Skeletal muscle cell (primary cell): ENCODE data around the gene SLC12A6.
"Not testable (repeated sequence)": the region's sequence is repeated elsewhere in the genome, so short reads cannot be mapped to it uniquely, and the experiment has no call there.

ENCODE experiments used
- DNase-seq: peaks from one replicate; pipeline ENCODE4 v3.0.0-alpha.2; 2010; ENCODE audit warnings: low read depth
- H3K4me3 ChIP-seq: 2 replicates; pipeline ENCODE4 v1.5.1; 2011; ENCODE audit warnings: low read depth, mild to moderate bottlenecking, control low read depth, low read length, moderate library complexity

Gene SLC12A6

DNA sequence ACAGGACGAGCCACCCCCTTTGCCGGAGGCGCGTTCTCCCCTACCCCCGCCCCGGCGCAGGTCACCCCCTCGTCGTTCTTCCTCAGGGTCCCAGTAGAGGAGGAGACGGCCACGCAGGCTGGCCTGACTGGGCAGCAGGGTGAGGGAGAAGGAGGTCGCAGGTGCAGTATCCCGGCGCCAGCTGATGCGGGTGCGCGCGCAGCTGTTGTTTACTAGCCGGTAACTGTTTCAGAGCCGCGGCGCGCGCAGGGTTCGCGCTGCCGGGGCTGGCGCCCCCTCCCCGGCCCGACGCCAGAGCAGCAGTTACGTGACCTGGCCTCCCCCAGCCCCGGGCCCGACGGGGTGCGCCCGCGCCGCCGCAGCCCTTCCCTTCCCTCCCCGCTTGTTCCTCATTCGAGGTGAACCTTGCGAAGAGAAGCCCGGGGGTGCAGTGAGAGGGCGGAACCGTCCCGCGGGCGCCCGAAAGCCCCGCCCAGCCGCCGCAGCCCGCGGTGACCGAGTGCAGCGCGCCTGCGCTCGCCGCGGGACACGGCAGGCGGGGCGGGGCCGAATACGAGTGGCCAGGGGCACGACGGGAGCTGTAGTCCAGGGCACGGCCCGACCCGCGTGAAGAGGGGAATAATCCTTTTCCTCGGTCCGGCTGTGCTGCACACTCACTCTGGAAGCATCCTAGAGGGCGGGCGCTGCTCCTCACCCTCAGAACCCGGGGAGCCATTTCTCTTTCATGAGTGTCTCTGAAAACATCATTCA lies at the start of gene SLC12A6:
TSS of gene SLC12A6 (minus strand) at position 225 of the 750 bp plus-strand sequence. CDS start 1,101 bp downstream, outside the sequence.
- peak within 1 kb of the TSS; percentile 88 for H3K4me3 ChIP-seq
- peak; percentile 83 for DNase-seq

GRCh38 chr15:34381829-34382521 lies 44.4 kb upstream of the SLC12A6 start:
- not testable (repeated sequence) for H3K4me3 ChIP-seq, DNase-seq

GRCh38 chr15:34380491-34380890 lies 42.9 kb upstream of the SLC12A6 start:
- not testable (repeated sequence) for DNase-seq, H3K4me3 ChIP-seq

DNA sequence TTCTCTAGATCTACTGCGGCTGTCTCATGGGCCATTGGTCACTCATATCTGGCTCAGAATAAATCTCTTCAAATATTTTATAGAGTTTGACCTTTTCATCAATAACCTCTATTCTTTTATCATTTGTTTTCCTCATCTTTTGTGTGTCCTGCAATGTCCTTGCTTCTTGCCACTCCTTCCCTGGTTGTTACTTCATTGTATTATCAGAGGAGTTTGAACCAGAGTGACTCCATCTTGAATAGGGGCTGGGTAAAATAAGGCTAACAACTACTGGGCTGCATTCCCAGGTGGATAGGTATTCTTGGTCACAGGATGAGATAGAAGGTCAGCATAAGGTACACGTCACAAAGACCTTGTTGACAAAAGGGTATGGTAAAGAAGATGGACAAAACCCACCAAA lies 39.3 kb upstream of the SLC12A6 start:
- H3K4me3 ChIP-seq = no peak overlapping the region
- DNase-seq = no peak

DNA sequence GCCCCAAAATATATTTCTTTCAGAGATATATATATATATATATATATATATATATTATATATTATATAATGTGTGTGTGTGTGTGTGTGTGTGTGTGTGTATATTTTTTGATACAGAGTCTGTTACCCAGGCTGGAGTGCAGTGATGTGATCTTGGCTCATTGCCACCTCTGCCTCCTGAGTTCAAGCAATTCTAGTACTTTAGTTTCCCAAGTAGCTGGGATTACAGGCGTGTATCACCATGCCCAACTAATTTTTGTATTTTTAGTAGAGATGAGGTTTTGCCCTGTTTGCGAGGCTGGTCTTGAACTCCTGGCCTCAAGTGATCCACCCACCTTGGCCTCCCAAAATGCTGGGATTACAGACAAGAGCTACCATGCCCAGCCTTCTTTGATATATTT lies 38.0 kb upstream of the SLC12A6 start:
- H3K4me3 ChIP-seq, DNase-seq: not testable (repeated sequence)

DNA sequence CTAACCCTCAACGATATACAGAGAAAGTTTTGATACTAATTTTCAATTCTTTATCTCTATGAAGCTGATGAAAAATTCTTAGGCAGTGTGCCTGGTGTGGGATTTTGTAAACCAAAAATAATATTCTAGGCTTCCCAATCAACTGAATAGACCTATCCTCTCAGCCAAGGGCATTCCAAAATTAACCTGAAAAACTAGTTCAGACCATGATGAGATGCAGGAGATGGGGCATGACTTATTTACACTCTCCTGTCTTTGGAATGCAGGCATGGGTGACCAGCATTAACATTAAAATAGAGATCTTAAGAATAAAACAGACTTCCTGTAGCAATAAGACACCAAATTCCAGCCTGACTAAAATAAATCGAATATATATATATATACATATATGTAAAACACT lies 37.2 kb upstream of the SLC12A6 start:
- no peak for DNase-seq

GRCh38 chr15:34373951-34374350 lies 36.4 kb upstream of the SLC12A6 start:
- no peak overlapping the region for H3K4me3 ChIP-seq
- DNase-seq = no peak

More for the DNA sequence above, 37.2 kb upstream of the SLC12A6 start:
- H3K4me3 ChIP-seq = no peak overlapping the region

- no peak overlapping the region for H3K4me3 ChIP-seq
- DNase-seq = no peak
These were observed 33.1 kb upstream of the SLC12A6 start for GRCh38 chr15:34370643-34371042.

- no peak for DNase-seq
- H3K4me3 ChIP-seq = no peak overlapping the region
These were observed 32.5 kb upstream of the SLC12A6 start for GRCh38 chr15:34370129-34370528.

DNA sequence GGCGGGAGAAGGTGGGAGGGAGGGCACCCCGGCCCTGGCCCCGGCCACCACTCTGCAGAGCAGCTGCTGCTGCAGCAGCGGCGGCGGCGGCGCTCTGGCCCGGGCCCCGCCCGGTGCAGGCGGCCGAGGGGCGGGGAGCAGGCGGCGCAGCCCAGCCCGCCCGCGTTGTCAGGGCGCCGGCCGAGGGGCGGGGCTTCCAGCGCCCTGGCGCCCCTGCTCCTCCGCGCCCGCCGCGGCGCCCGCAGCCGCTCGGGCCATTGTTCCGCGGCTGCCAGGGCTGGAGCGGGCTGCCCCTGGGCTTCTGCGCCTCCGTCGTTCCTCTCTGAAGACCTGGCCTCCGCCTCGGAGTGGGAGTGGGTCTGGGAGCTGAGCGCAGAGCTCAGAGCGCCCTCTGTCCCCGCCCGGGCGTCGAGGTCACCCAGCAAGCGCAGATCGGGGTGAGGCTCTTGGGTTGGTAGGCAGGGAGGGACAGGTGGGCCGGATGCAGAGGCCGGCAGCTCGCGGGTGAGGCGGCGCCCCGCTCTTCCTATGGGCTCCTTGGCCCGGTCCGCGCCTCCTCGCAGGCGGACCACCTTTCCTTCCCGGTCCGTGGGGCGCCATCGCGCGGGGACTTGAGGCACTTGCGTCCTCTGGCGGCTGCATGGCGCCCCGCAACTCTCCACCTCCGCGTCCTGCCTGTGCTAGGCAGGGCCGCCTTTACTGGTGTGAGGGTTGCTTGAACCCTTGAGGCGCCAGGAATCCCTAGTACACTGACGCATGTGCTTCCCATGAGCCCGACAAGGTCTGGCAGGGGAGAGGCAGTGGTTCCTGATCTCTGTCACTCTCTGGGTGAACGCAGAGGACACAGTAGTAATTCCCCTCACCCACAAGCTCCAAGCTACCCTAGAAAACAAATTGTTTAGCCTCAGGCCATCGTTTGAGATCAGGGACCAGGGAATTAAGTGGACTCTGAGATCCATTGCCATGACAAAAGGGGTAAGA lies 29.8 kb upstream of the SLC12A6 start, which contains the start of gene LPCAT4:
TSS of gene LPCAT4 (minus strand) at position 96 of the 981 bp plus-strand sequence. CDS start 96 bp downstream, outside the sequence.
- H3K4me3 ChIP-seq = peak within 1 kb of the TSS; percentile 96
- DNase-seq = peak; percentile 47

DNA sequence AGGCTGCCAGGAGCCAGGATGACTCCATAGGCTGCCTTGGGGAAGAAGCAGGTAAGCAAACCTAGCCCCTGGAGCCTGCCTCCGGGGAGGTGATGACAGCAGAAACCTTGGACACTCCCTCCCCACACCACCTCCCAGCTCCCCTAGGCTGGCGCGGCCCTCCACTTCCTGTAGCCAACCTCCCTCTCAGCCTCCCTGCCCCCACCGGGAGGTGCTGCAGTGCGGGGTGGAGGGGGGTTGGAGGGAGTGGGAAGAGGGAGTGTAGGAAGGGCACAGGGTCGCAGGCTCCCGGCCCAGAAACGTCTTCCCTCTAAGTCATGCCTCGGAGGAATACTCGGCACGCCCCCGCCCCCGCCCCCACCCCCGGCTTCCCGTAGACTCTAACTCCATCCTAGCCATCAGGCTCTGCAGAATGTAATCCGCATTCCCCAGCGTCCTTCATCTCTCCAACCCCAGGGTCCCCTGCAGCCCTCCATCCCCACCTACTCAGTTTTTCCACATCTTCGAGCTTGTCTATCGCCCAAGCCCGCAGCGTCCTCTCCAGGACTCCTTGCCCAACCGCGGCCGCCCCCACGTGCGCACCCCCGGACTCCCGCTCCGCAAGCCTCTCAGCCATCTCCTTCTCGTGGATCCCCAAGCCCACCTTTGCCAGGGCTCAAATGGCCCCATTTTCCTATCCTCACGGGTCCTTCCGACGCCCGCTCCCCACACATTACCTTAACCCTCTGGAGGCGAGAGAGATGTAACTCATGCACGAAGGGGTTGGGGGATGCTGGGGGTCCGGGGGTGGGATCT lies 28.9 kb upstream of the SLC12A6 start:
- no peak for DNase-seq
- peak overlapping the region; percentile 96 for H3K4me3 ChIP-seq

- H3K4me3 ChIP-seq = peak overlapping the region; percentile 96
- DNase-seq = no peak
These were observed 28.3 kb upstream of the SLC12A6 start for GRCh38 chr15:34365836-34366235.

DNA sequence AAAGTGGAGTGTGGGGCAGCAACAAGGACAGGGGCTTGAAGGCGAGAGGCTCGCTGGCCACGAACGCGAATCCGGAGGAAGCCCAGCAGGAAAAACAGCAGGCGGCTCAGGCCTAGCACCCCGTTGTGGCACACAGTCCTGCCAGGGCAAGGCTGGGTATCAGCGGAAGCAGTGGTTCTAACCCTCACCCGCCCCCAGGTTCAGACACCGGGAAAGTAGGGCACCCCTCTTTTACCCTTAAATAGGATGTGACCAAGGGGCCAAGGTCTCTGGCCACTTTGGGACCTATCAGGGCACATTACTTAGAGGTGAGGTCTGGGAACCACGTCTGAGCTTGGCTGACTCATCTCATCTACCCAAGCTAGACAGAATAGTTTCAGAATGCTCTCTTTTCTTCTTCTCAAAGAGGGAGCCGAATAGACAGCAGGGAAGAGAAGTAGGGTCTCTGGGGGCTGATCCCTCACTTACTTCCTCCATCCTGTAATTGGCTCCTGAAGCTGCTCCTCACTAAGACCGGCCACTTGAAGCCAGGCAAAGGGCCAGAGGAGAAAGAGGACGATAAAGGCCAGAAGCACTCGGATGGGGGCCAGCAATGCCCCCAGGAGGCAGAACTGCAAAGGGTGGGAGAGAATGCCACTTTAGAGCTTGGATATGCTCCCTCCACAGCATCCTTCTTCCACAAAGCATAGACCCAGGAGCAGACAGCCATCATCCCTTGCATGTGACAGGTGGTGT lies 27.7 kb upstream of the SLC12A6 start:
- peak overlapping the region; percentile 96 for H3K4me3 ChIP-seq
- DNase-seq = no peak

- no peak overlapping the region for H3K4me3 ChIP-seq
- DNase-seq = no peak
These were observed 26.5 kb upstream of the SLC12A6 start for GRCh38 chr15:34364041-34364440.

GRCh38 chr15:34362047-34362773 lies 24.6 kb upstream of the SLC12A6 start:
- no peak overlapping the region for H3K4me3 ChIP-seq
- no peak for DNase-seq

GRCh38 chr15:34361278-34361677 lies 23.7 kb upstream of the SLC12A6 start:
- no peak for DNase-seq
- no peak overlapping the region for H3K4me3 ChIP-seq

GRCh38 chr15:34360298-34360697 lies 22.7 kb upstream of the SLC12A6 start:
- DNase-seq = no peak
- no peak overlapping the region for H3K4me3 ChIP-seq

- H3K4me3 ChIP-seq = no peak overlapping the region
- no peak for DNase-seq
These were observed 21.8 kb upstream of the SLC12A6 start for GRCh38 chr15:34359416-34359815.
